Right lobe of liver (tissue), 4 donors: ENCODE results near the gene BCL2L11.

Experiments used
- CTCF ChIP-seq, 4 donors: fragments of 200-600 bp in 3 of 4; fragments of 450-650 bp in 1 of 4; IDR thresholded peaks; one replicate each; pipeline versions ENCODE4 v1.5.1 to v1.8.0; 2016 to 2022; ENCODE audit warnings: antibody characterized with exemption in 4 of 4, mild to moderate bottlenecking in 2 of 4
- POLR2A ChIP-seq: fragments of 450-650 bp; IDR thresholded peaks from one replicate; pipeline ENCODE4 v1.6.1; 2017; ENCODE audit warnings: antibody characterized with exemption, mild to moderate bottlenecking
- donor health status: DM: no; HTN: no; CAD: no.
- donor health status: DM: no; HTN: no; CAD: no.
- donor health status: DM: no; HTN: yes; CAD: no.

GRCh38 chr2:111196435-111196834 lies 75.7 kb downstream of the BCL2L11 start:
- no peak for TF ChIP-seq CTCF (IDR thresholded peaks at IDR 0.05)
- TF ChIP-seq POLR2A: no peak
